Subcutaneous adipose tissue (tissue), 4 donors: Measurements from ENCODE around the gene MYH10. TPM values are rescaled to one million over a fixed set of nuclear protein-coding genes. Genes with fewer than 3 reads are reported as not detected.

ENCODE experiments used
- CTCF ChIP-seq: fragments of 450-650 bp; IDR thresholded peaks from one replicate; pipeline ENCODE4 v1.5.1; 2016; ENCODE audit warnings: low read depth, mild to moderate bottlenecking, control low read depth, antibody characterized with exemption, moderate library complexity
- total RNA-seq, 4 donors: library from RNA; depleted of rRNA; stranded (reverse); fragments of >200 nt; gene quantifications; one replicate each; pipeline ENCODE4 v1.1.0, GENCODE V29; 2016

The MYH10 gene
- total RNA-seq, 4 donors from 2014 or later, result 39.8 to 70.6 (median 47.9) TPM

- no peak for TF ChIP-seq CTCF
Measured at GRCh38 chr17:8552577-8553320, 77.8 kb downstream of the MYH10 start.

GRCh38 chr17:8542599-8543502 is 87.7 kb downstream of the MYH10 start:
- no peak for TF ChIP-seq CTCF

- TF ChIP-seq CTCF, result no peak
Measured at GRCh38 chr17:8537734-8538133, 92.8 kb downstream of the MYH10 start.

GRCh38 chr17:8534498-8535188 is 95.9 kb downstream of the MYH10 start:
- TF ChIP-seq CTCF, result no peak

GRCh38 chr17:8532021-8532420 is 98.5 kb downstream of the MYH10 start:
- no peak for TF ChIP-seq CTCF

- no peak for TF ChIP-seq CTCF
Measured at GRCh38 chr17:8522577-8522976, 107.9 kb downstream of the MYH10 start.

- TF ChIP-seq CTCF, result no peak
Measured at GRCh38 chr17:8520981-8521380, 109.5 kb downstream of the MYH10 start.
